Glutamatergic neuron (in vitro differentiated cells): ENCODE data around the gene MVB12B. TPM values are rescaled to one million over a fixed set of nuclear protein-coding genes. Genes with fewer than 3 reads are reported as not detected.

Experiments
- DNase-seq: peaks from one replicate; pipeline ENCODE4 v3.0.0; 2022
- H3K27ac Mint-ChIP-seq: one replicate; pipeline ENCODE4 v1.8.0; 2020; ENCODE audit warnings: mild to moderate bottlenecking, mixed read lengths, inconsistent platforms; ENCODE audit not compliant: unreplicated experiment
- H3K27me3 Mint-ChIP-seq: one replicate; pipeline ENCODE4 v1.8.0; 2020; ENCODE audit warnings: mild to moderate bottlenecking, moderate library complexity, mixed read lengths, inconsistent platforms; ENCODE audit not compliant: unreplicated experiment
- H3K36me3 Mint-ChIP-seq: one replicate; pipeline ENCODE4 v1.8.0; 2020; ENCODE audit warnings: mild to moderate bottlenecking, mixed read lengths, inconsistent platforms; ENCODE audit not compliant: unreplicated experiment
- H3K4me1 Mint-ChIP-seq: one replicate; pipeline ENCODE4 v1.8.0; 2020; ENCODE audit warnings: mild to moderate bottlenecking, low read depth, mixed read lengths, inconsistent platforms; ENCODE audit not compliant: unreplicated experiment
- H3K4me3 Mint-ChIP-seq: one replicate; pipeline ENCODE4 v1.8.0; 2020; ENCODE audit warnings: mild to moderate bottlenecking, mixed read lengths, inconsistent platforms; ENCODE audit not compliant: unreplicated experiment
- H3K9me3 Mint-ChIP-seq: one replicate; pipeline ENCODE4 v1.8.0; 2020; ENCODE audit warnings: mild to moderate bottlenecking, moderate library complexity, mixed read lengths, inconsistent platforms; ENCODE audit not compliant: unreplicated experiment
- CTCF ChIP-seq: fragments of 200-600 bp; sonication (generic); IDR thresholded peaks from one replicate; pipeline ENCODE4 v1.5.0; 2021; ENCODE audit not compliant: partially characterized antibody, unreplicated experiment
- total RNA-seq: library from RNA; stranded (reverse); fragmentation: NEBNext Ultra II Directional; extraction: Animal tissue kit (Norgen Biotek cat#: 25700); gene quantifications from one replicate; pipeline ENCODE4 v1.2.1, GENCODE V29; 2021; ENCODE audit not compliant: unreplicated experiment

The MVB12B gene
- total RNA-seq, 1 donor from 2014 or later: 41.1 TPM

DNA sequence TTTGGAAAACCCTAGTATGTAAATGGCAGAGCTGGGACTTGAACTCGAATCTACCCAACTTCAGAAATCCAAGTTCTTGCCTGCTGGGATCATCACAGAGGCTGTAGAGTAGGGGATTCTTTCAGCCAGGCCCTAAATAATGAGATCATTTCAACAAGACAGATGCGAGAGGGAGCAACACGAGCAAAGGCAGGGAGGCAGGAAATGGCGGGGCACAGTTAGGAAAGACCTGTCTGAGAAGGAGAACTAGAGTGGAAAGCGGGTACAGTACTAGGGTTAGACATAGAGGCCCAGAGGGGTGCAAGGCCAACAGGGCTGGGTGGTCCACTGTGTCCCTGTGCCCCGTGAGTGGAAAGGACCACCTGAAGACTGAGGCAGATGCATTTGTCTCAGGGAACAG lies 46.1 kb downstream of the MVB12B start:
- no peak for TF ChIP-seq CTCF
- H3K36me3 Mint-ChIP-seq: no peaks in the 10 kb centered on the region
- H3K27me3 Mint-ChIP-seq: peaks cover 5% of the 10 kb centered on the region
- no peak overlapping the region for H3K4me3 Mint-ChIP-seq
- no peak overlapping the region for H3K27ac Mint-ChIP-seq
- no peak for DNase-seq
- peaks cover 31% of the 10 kb centered on the region for H3K4me1 Mint-ChIP-seq
- H3K9me3 Mint-ChIP-seq: peaks cover 4% of the 10 kb centered on the region

DNA sequence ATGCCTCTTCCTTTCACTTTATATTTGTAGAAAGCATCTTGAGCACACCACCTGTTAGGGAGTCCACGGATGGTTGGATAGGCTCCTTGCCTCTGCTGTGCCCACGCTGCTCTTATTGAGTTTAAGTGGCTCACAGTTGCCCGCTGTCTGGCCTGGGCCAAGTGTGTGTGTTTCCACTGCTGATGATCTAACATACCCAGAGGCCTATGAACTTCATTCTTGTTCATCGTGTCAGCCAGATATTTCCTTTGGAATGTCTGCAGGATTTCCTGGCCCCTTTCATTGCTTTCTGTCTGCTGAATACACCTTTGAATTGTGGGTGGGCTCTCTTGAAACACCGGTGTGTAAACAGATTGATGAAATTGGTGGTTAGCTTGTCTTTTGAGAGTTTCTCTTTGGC lies 46.6 kb downstream of the MVB12B start:
- no peaks in the 10 kb centered on the region for H3K36me3 Mint-ChIP-seq
- DNase-seq: no peak
- H3K9me3 Mint-ChIP-seq: peaks cover 4% of the 10 kb centered on the region
- H3K27ac Mint-ChIP-seq: no peak overlapping the region
- no peak for TF ChIP-seq CTCF
- H3K4me3 Mint-ChIP-seq: no peak overlapping the region
- peaks cover 5% of the 10 kb centered on the region for H3K27me3 Mint-ChIP-seq
- peaks cover 31% of the 10 kb centered on the region for H3K4me1 Mint-ChIP-seq

DNA sequence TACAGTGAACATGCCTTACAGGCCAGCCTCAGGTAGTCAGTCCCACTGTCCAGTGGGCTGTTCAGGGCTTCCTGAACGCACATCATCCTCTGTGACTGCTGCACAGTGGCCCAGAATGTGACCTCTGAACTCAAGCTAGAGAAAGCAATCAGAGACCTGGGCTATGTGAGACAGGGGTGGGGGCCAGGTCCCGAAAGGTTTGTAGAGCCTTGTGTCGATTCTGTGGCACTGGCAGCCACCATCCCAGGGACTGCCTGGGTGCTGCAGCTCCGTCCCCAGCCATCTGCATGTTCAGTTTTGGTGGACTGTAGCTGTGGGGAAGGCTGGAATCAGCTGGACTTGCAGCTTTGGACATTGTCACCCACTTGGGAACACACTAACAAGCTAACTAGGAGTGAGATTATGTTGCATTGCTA lies 47.7 kb downstream of the MVB12B start:
- H3K27ac Mint-ChIP-seq: peak overlapping the region; percentile 74
- peaks cover 31% of the 10 kb centered on the region for H3K4me1 Mint-ChIP-seq
- H3K27me3 Mint-ChIP-seq: peaks cover 5% of the 10 kb centered on the region
- H3K9me3 Mint-ChIP-seq: peaks cover 4% of the 10 kb centered on the region
- H3K4me3 Mint-ChIP-seq: peak overlapping the region; percentile 51
- no peak for TF ChIP-seq CTCF
- H3K36me3 Mint-ChIP-seq: no peaks in the 10 kb centered on the region
- peak; percentile 41 for DNase-seq

GRCh38 chr9:126375386-126375785 lies 48.8 kb downstream of the MVB12B start:
- TF ChIP-seq CTCF: no peak

DNA sequence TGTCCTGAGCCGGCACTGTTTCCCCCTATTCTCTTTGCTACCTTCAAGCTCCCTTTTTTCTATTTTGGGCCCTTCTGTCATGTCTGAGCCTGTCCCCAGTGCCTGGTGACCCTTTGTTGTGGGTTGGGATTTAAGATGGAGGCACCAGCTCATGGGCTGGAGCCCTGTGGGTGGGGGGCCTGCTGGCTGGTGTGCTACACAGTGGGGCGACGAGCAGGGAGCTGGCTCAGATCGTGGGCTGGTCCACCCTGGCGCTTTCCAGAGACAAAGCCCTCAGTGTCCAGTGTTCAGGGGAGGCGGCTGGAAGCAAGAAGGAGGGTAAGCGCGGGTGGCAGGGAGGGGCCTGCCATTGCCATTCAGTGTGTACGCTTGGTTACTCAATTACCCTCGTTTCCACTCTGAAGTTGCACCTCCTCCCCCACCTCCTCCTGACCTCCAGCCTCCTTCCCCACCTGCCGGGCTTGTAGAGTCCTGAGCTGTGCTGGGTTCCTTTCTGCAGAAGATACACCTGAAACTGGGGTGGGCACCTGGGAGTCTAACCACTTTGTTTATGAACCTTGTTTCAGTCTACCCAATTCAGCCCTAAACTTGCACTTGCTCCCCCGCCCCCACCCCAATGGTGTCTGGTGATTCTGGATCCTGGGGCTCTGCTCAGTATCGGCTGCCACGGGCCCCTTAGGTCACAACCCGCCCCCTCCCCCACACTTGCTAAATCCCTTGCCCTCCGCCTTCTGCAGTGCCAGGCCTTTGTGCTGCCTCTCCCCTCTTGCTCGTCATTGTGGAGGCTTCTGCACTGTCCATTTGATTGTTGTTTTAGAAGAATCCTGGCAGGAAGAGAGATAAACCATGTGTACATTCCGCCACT lies 49.9 kb downstream of the MVB12B start:
- Mint-ChIP-seq H3K4me1 (peaks cover 41% of the 10 kb centered on the region), H3K9me3 (peaks cover 6% of the 10 kb centered on the region), H3K36me3 (no peaks in the 10 kb centered on the region), H3K4me3 (peak overlapping the region; percentile 43), H3K27me3 (peaks cover 3% of the 10 kb centered on the region), H3K27ac (peak overlapping the region; percentile 67)
- TF ChIP-seq CTCF: no peak
- no peak for DNase-seq

More at GRCh38 chr9:126375386-126375785, 48.8 kb downstream of the MVB12B start:
- H3K9me3 Mint-ChIP-seq: peaks cover 4% of the 10 kb centered on the region
- peaks cover 5% of the 10 kb centered on the region for H3K27me3 Mint-ChIP-seq
- peak overlapping the region; percentile 67 for H3K27ac Mint-ChIP-seq
- peaks cover 31% of the 10 kb centered on the region for H3K4me1 Mint-ChIP-seq
- no peaks in the 10 kb centered on the region for H3K36me3 Mint-ChIP-seq
- DNase-seq: peak; percentile 50
- H3K4me3 Mint-ChIP-seq: peak overlapping the region; percentile 62
